B cell (primary cell): Measurements from ENCODE around the gene COA8. TPM values are rescaled to one million over a fixed set of nuclear protein-coding genes. Genes with fewer than 3 reads are reported as not detected.
"Not testable (repeated sequence)": the region's sequence is repeated elsewhere in the genome, so short reads cannot be mapped to it uniquely, and the experiment has no call there.

ENCODE experiments used
- ATAC-seq: fragments of 200-7000 bp; cut with Tn5 transposase; one replicate; pipeline ENCODE4 v1.10.0; 2021; ENCODE audit warnings: low read depth, mild to moderate bottlenecking, moderate number of reproducible peaks, moderate library complexity
- CTCF ChIA-PET: fragments of 350-600 bp; sonication (Branson Sonifier 250); formaldehyde crosslinking; loops from one replicate; lab custom pipeline; 2021; ENCODE audit warnings: antibody characterized with exemption, inconsistent platforms; lab: Charles Lee
- POLR2A ChIA-PET: fragments of 350-600 bp; sonication (Branson Sonifier 250); formaldehyde crosslinking; loops from one replicate; lab custom pipeline; 2021; ENCODE audit warnings: antibody characterized with exemption; lab: Charles Lee
- DNase-seq: peaks from one replicate; pipeline ENCODE4 v3.0.0; 2013
- H2AFZ ChIP-seq: 2 replicates; pipeline ENCODE4 v1.6.1; 2012; ENCODE audit warnings: mild to moderate bottlenecking, low read depth, low read length; ENCODE audit not compliant: insufficient read depth, poor library complexity, severe bottlenecking
- H3K27ac ChIP-seq, 2 donors: 1 replicate in 1 of 2; 2 replicates in 1 of 2; pipeline ENCODE4 v1.5.1; 2012 to 2013; ENCODE audit warnings: low read length in 2 of 2, mild to moderate bottlenecking in 2 of 2, moderate library complexity in 1 of 2
- H3K27me3 ChIP-seq, 4 experiments: fragments of 200-600 bp in 1 of 4; sonication (generic) in 1 of 4; replicated peaks in 1 of 4; 1 replicate in 2 of 4; 2 replicates in 2 of 4; pipeline versions ENCODE4 v1.6.1 to v1.7.0; 2013 to 2016; ENCODE audit warnings: low read length in 3 of 4, mild to moderate bottlenecking in 2 of 4, mixed read lengths in 1 of 4, moderate library complexity in 1 of 4; ENCODE audit not compliant: insufficient read depth in 4 of 4, control insufficient read depth in 3 of 4; ENCODE audit errors: control extremely low read depth in 1 of 4
- H3K36me3 ChIP-seq, 2 experiments: replicated peaks in 1 of 2; 1 replicate in 1 of 2; 2 replicates in 1 of 2; pipeline versions ENCODE4 v1.6.1 to v1.7.1; 2013; ENCODE audit warnings: low read length in 1 of 2; ENCODE audit not compliant: insufficient read depth in 2 of 2, control insufficient read depth in 1 of 2; ENCODE audit errors: control extremely low read depth in 1 of 2, extremely low read depth in 1 of 2
- H3K4me1 ChIP-seq, 2 donors: fragments of 200-600 bp in 1 of 2; sonication (generic) in 1 of 2; 1 replicate in 1 of 2; 2 replicates in 1 of 2; pipeline versions ENCODE4 v1.5.1 to v1.6.1; 2013 to 2017; ENCODE audit warnings: low read length in 2 of 2; ENCODE audit not compliant: control insufficient read depth in 2 of 2, insufficient read depth in 2 of 2
- H3K4me2 ChIP-seq: replicated peaks from 2 replicates; pipeline ENCODE3; 2012; ENCODE audit warnings: mild to moderate bottlenecking, low read depth, low read length; ENCODE audit not compliant: poor library complexity, severe bottlenecking
- H3K4me3 ChIP-seq, 5 experiments: fragments of 200-600 bp in 1 of 5; sonication (generic) in 1 of 5; 1 replicate in 3 of 5; 2 replicates in 2 of 5; pipeline versions ENCODE4 v1.5.1 to v1.7.0; 2011 to 2016; ENCODE audit warnings: low read length in 4 of 5, mild to moderate bottlenecking in 4 of 5, low read depth in 2 of 5, control low read depth in 1 of 5, moderate library complexity in 1 of 5; ENCODE audit not compliant: insufficient read depth in 1 of 5; ENCODE audit errors: control extremely low read depth in 1 of 5, extremely low read depth in 1 of 5
- H3K79me2 ChIP-seq: fragments of 200-600 bp; sonication (generic); one replicate; pipeline ENCODE4 v1.6.0; 2016; ENCODE audit warnings: low read length; ENCODE audit not compliant: control insufficient read depth, insufficient read depth
- H3K9ac ChIP-seq: fragments of 200-600 bp; sonication (generic); 2 replicates; pipeline ENCODE4 v1.6.1; 2017; ENCODE audit warnings: mild to moderate bottlenecking, low read length, moderate library complexity
- H3K9me3 ChIP-seq, 3 donors: one replicate each; pipeline versions ENCODE4 v1.6.1 to v1.7.1; 2013; ENCODE audit warnings: low read length in 2 of 3; ENCODE audit not compliant: control insufficient read depth in 2 of 3, insufficient read depth in 1 of 3; ENCODE audit errors: control extremely low read depth in 1 of 3
- H4K20me1 ChIP-seq: 2 replicates; pipeline ENCODE4 v1.6.0; 2012; ENCODE audit warnings: mild to moderate bottlenecking, low read length; ENCODE audit not compliant: insufficient read depth, control insufficient read depth, poor library complexity, severe bottlenecking
- H3K27ac Mint-ChIP-seq: one replicate; pipeline ENCODE4 v1.8.0; 2021; ENCODE audit warnings: mixed read lengths
- H3K27me3 Mint-ChIP-seq: one replicate; pipeline ENCODE4 v1.8.0; 2021; ENCODE audit warnings: mixed read lengths
- H3K4me1 Mint-ChIP-seq: one replicate; pipeline ENCODE4 v1.8.0; 2021; ENCODE audit warnings: mixed read lengths
- H3K4me3 Mint-ChIP-seq: one replicate; pipeline ENCODE4 v1.8.0; 2021; ENCODE audit warnings: mixed read lengths
- H3K9me3 Mint-ChIP-seq: one replicate; pipeline ENCODE4 v1.8.0; 2022; ENCODE audit warnings: mixed read lengths; ENCODE audit not compliant: insufficient read depth
- EZH2 ChIP-seq: IDR thresholded peaks from 2 replicates; pipeline ENCODE4 v1.6.1; 2012; ENCODE audit warnings: borderline replicate concordance, low read depth, mild to moderate bottlenecking, moderate library complexity, low read length; ENCODE audit not compliant: insufficient read depth, poor library complexity, severe bottlenecking
- WGBS: methylation state at CpG from one replicate; pipeline ENCODE4 v1.1.5; 2013; ENCODE audit warnings: missing lambda C conversion rate; ENCODE audit not compliant: insufficient coverage; 5-methylcytosine and 5-hydroxymethylcytosine counted together
- intact Hi-C: fragments of 100-400 bp; cut with micrococcal nuclease; formaldehyde crosslinking; loops from one replicate; pipeline ENCODE4 v1.10.0; 2022
- polyA plus RNA-seq: library from polyadenylated mRNA; depleted of rRNA; stranded (reverse); fragments of >200 nt; gene quantifications from 2 replicates; pipeline ENCODE4 v1.2.3, GENCODE V29; 2012
- total RNA-seq, 2 donors: library from RNA; stranded (reverse); fragments of 120-200 nt in 1 of 2; gene quantifications; 1 replicate in 1 of 2; 2 replicates in 1 of 2; pipeline versions ENCODE4 v1.2.3 to v1.2.4, GENCODE V29; 2013 to 2022
- TF ChIP-seq, protein P1 (sequence below): fragments of 200-600 bp; IDR thresholded peaks from one replicate; pipeline ENCODE4 v1.8.0; 2022; ENCODE audit warnings: antibody characterized with exemption, mild to moderate bottlenecking

COA8 gene
- total and polyA plus RNA-seq, 2 donors (not counting 1 experiment from before 2014, with no cell fraction given) = 7.5 to 24.9 TPM

DNA sequence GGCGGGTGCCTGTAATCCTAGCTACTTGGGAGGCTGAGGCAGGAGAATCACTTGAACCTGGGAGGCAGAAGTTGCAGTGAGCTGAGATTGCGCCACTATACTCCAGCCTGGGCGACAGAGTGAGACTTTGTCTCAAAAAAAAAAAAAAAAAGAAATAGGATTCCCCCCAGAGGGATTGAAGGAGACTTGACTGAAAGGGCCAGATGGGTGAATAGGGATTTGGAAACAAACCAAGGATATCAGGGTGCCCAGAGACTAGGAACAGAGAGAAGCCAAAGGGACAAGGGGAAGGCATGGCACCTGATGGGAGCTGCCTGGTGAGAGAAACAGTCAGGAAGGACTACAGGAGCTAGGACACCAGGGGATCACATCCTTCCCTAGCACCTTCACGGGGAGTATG is 46.3 kb downstream of the COA8 start:
- H3K27me3 Mint-ChIP-seq, H3K4me3 Mint-ChIP-seq, H4K20me1 ChIP-seq, H3K9ac ChIP-seq, ATAC-seq, H3K79me2 ChIP-seq, H2AFZ ChIP-seq, H3K36me3 ChIP-seq, intact Hi-C loops, H3K4me3 ChIP-seq, POLR2A ChIA-PET, H3K27ac Mint-ChIP-seq, H3K4me2 ChIP-seq, H3K9me3 Mint-ChIP-seq, H3K27ac ChIP-seq, DNase-seq: not testable (repeated sequence)
- Histone ChIP-seq H3K4me1 (peaks cover 19 to 20% of the 10 kb centered on the region in 2 donors), H3K27me3 (peaks cover 0 to 37% (median 9%) of the 10 kb centered on the region in 4 experiments), H3K9me3 (peaks cover 1 to 31% (median 8%) of the 10 kb centered on the region in 3 donors)
- H3K4me1 Mint-ChIP-seq = peaks cover 14% of the 10 kb centered on the region
- WGBS = 100% methylated on average over 1 of the region's 4 CpGs
- CTCF ChIA-PET = interaction anchor here (0.7 to 1.8 kb wide), 2 partner anchors 71 to 181 kb away, joined by 3 to 6 read pairs; no protein-coding TSS in a partner anchor

DNA sequence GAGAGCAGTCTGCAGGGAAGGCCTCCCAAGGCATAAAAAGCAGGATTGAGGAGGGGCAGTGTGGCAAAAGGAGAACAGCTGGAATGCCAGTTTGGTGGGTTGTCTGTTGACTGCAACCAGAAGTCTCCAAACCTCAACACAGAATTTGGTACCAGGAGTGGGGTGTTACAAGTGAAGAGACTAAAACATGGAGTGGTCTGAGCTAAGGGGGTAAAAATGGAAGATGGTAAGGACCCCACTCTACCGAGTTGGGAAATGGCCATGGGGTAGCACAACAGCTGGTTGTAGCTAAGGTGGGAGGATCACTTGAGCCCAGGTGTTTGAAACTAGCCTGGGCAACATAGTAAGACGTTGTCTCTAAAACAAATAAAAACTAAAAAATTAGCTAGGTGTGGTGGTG is 48.5 kb downstream of the COA8 start:
- CTCF ChIA-PET = interaction anchor here (1.0 kb wide), 1 partner anchor 68 kb away, joined by 3 read pairs; no protein-coding TSS in a partner anchor
- peaks cover 14% of the 10 kb centered on the region for H3K4me1 Mint-ChIP-seq
- Histone ChIP-seq H3K9me3 (peaks cover 1 to 31% (median 8%) of the 10 kb centered on the region in 3 donors), H3K9ac (no peak overlapping the region), H3K4me3 (no peak overlapping the region), H3K79me2 (no peaks in the 10 kb centered on the region), H3K36me3 (no peaks in the 10 kb centered on the region), H3K4me1 (peaks cover 19 to 20% of the 10 kb centered on the region in 2 donors), H3K27ac (no peak overlapping the region), H2AFZ (no peak overlapping the region), H4K20me1 (no peaks in the 10 kb centered on the region), H3K4me2 (no peak overlapping the region), H3K27me3 (peaks cover 0 to 40% (median 9%) of the 10 kb centered on the region in 4 experiments)
- POLR2A ChIA-PET = no interaction called here
- H3K27ac Mint-ChIP-seq = no peak overlapping the region
- no peak for TF ChIP-seq EZH2
- TF ChIP-seq, protein P1, sequence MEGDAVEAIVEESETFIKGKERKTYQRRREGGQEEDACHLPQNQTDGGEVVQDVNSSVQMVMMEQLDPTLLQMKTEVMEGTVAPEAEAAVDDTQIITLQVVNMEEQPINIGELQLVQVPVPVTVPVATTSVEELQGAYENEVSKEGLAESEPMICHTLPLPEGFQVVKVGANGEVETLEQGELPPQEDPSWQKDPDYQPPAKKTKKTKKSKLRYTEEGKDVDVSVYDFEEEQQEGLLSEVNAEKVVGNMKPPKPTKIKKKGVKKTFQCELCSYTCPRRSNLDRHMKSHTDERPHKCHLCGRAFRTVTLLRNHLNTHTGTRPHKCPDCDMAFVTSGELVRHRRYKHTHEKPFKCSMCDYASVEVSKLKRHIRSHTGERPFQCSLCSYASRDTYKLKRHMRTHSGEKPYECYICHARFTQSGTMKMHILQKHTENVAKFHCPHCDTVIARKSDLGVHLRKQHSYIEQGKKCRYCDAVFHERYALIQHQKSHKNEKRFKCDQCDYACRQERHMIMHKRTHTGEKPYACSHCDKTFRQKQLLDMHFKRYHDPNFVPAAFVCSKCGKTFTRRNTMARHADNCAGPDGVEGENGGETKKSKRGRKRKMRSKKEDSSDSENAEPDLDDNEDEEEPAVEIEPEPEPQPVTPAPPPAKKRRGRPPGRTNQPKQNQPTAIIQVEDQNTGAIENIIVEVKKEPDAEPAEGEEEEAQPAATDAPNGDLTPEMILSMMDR = no peak
- DNase-seq = no peak
- WGBS = 100% methylated on average over 1 of the region's 2 CpGs
- peaks cover 8% of the 10 kb centered on the region for H3K27me3 Mint-ChIP-seq
- H3K9me3 Mint-ChIP-seq = peaks cover 2% of the 10 kb centered on the region
- no peak for ATAC-seq
- no peak overlapping the region for H3K4me3 Mint-ChIP-seq
- intact Hi-C loops = no loop called here
